ENCODE results near the gene PIM1. TPM values are rescaled to one million over a fixed set of nuclear protein-coding genes. Genes with fewer than 3 reads are reported as not detected.

The PIM1 gene
- polyA plus RNA-seq, 1 of the 3 experiments (the other 2 are of a cell fraction) = 33.9 TPM

- TF ChIP-seq FOXJ3 (CRISPR knock-in tag; IDR thresholded peaks at IDR 0.05) (no peak), CHD2 (IDR thresholded peaks at IDR 0.05; ENCODE audit: low read length, partially characterized antibody) (no peak), TCF12 (IDR thresholded peaks at IDR 0.05) (no peak), ELF1 (IDR thresholded peaks at IDR 0.05) (no peak), TAF1 (IDR thresholded peaks at IDR 0.05; ENCODE audit: borderline replicate concordance, low read depth, low read length) (no peak), ZBTB33 (IDR thresholded peaks at IDR 0.05; ENCODE audit: borderline replicate concordance, low read depth) (no peak), EP300 (IDR thresholded peaks at IDR 0.05; ENCODE audit: borderline replicate concordance in 1 of 2, low read depth in 1 of 2, low read length in 1 of 2) (no peak), JUND (IDR thresholded peaks at IDR 0.05) (no peak), YY1 (IDR thresholded peaks at IDR 0.05; ENCODE audit: low read depth) (no peak), RXRA (IDR thresholded peaks at IDR 0.05; ENCODE audit: borderline replicate concordance, low read depth) (no peak), RAD21 (IDR thresholded peaks at IDR 0.05; ENCODE audit: low read length) (no peak), PBX3 (IDR thresholded peaks at IDR 0.05) (no peak), MAX (IDR thresholded peaks at IDR 0.05; ENCODE audit: low read depth) (no peak), NRF1 (IDR thresholded peaks at IDR 0.05; ENCODE audit: low read depth, low read length) (no peak), REST (IDR thresholded peaks at IDR 0.05; ENCODE audit: low read depth, low read length) (no peak)
- H3K9me3 ChIP-seq = no peaks in the 10 kb centered on the region
- no peaks in the 10 kb centered on the region for H3K27me3 ChIP-seq (ENCODE audit: insufficient read depth)
- no peaks in the 10 kb centered on the region for H4K20me1 ChIP-seq (ENCODE audit: insufficient read depth)
- DNase-seq = no peak
- ChIA-PET CTCF (interaction anchor here (1.7 kb wide), 1 partner anchor 48 kb away, joined by 6 read pairs; no protein-coding TSS in a partner anchor), POLR2A (no interaction called here)
- H3K36me3 ChIP-seq (replicated peaks in 1 of 2; ENCODE audit: control insufficient read depth in 1 of 2, insufficient read depth in 2 of 2, low read length in 1 of 2) = no peaks in the 10 kb centered on the region
- WGBS (ENCODE audit: low lambda C conversion rate) = 96% methylated on average over 15 of the region's 15 CpGs
- H3F3A ChIP-seq (replicated peaks; ENCODE audit: insufficient read depth) = peaks cover 4% of the 10 kb centered on the region
- H2AFZ ChIP-seq (ENCODE audit: low read depth) = no peak overlapping the region
- no peaks in the 10 kb centered on the region for H3K79me2 ChIP-seq (ENCODE audit: insufficient read depth)
- H3K27ac ChIP-seq (ENCODE audit: low read depth in 2 of 2, low read length in 1 of 2) = no peak overlapping the region
- no peaks in the 10 kb centered on the region for H3K9me2 ChIP-seq
- H3K9ac ChIP-seq = no peak overlapping the region
- H3K4me3 ChIP-seq (ENCODE audit: low read depth in 2 of 2, low read length in 1 of 2) = no peak overlapping the region
- H3K4me2 ChIP-seq = no peak overlapping the region
- H3K4me1 ChIP-seq (ENCODE audit: control insufficient read depth in 1 of 2, insufficient read depth in 2 of 2, low read depth in 1 of 2, low read length in 1 of 2) = peaks cover 0 to 11% of the 10 kb centered on the region in 2 experiments; a peak in 2 of 4 replicates
Measured at GRCh38 chr6:37123957-37124729, 45.8 kb upstream of the PIM1 start.
